GM18861 (cell line): ENCODE measurements around the gene MAGEB10.
"Not testable (repeated sequence)": the region's sequence is repeated elsewhere in the genome, so short reads cannot be mapped to it uniquely, and the experiment has no call there.

Experiments used
- ATAC-seq: cut with Tn5 transposase; IDR thresholded peaks from one replicate; pipeline ENCODE4 v1.9.1; 2021; ENCODE audit not compliant: unreplicated experiment

The MAGEB10 gene

DNA sequence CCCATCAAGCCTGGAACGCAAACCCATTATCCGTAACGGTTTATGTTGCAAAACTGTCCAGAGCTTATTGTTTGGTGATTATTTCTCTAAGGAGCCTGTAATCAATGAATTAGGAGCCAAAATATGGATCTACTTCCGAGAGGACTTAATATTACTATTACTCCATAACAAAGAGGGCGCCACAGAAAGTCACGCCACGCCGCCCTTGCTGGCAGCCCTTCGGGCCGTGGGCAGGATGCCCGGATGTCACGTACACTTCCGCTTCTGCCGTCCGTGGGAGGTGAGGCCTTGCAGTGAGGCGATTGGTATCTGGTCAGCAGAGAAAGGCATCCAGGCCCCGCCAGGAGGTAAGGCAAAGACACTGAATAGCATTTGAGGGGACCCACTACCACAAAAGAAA is at the start of gene MAGEB10:
Gene MAGEB10, plus strand, starts transcription at position 301 of the 400 bp plus-strand sequence. CDS start 13,317 bp downstream, outside the sequence.
- no peak for ATAC-seq

DNA sequence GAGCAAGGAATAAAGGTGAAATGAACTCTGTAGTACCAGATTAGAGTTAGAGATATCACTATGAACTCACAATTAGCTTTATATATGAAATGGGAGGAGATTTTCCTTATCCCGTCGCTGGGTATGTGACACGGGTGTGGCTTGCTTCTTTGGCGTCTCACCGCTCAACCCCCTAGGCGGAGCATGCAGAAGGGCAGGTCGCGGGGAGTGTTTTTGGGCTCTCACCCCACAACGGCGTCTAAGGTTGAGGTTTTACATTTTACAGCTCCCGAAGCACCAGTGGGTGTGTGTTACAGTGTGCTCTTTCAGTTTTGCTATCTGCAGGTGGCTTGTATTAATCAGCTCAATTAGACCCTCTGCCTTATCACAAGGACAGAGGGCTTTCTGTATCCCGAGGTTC is 42.1 kb upstream of the MAGEB10 start:
- ATAC-seq: no peak

GRCh38 chrX:27767387-27767786 is 40.4 kb upstream of the MAGEB10 start:
- no peak for ATAC-seq

GRCh38 chrX:27775984-27776383 is 31.8 kb upstream of the MAGEB10 start:
- ATAC-seq: no peak

DNA sequence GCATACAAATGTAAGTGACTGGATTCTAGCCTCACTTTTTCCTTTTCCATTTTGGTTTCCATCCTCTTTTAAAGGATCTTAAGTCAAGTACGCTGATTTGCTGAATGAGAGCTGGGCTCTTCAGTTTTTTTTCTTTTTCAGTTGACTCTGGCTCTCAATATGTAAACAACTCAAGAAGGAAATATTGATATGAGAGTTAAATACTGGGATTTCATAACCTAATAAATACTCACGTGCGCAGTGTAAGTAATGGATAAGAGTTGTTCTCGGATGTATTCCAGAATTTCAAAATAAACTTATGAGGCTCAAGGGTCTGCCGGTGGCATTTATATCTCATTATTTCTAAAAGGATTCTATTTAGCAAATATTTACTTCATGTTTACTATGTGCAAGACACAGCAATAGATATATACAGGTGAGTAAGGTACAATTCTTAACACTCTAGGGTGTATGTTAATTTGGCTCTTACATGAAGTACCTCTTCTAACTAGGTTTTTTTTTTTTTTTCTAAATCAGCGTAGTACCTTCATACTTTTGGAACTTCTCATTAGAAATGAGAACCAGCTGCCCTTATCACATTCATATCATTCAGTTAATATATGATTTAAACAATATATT is 11.0 kb upstream of the MAGEB10 start:
- ATAC-seq: no peak

DNA sequence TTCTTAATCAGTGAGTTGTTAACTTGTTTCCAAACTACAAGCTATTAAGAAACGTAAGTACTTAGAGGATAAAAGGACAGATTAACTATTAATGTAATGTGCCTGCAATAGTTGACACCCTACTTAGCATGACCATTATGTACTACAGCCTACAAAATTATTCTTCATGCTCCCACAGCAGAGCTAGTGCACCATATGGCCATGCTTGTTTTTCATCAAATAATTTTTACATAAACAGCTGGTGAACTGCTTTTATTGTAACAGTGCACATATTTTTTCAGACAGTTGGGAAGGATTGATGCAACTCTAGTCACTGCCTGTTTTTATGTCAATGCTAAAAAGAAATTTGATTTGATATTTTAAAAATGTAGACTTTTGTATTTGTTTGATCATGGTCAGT is 10.2 kb upstream of the MAGEB10 start:
- no peak for ATAC-seq

GRCh38 chrX:27808226-27808625 is 436 bp downstream of the MAGEB10 start:
- ATAC-seq: no peak

DNA sequence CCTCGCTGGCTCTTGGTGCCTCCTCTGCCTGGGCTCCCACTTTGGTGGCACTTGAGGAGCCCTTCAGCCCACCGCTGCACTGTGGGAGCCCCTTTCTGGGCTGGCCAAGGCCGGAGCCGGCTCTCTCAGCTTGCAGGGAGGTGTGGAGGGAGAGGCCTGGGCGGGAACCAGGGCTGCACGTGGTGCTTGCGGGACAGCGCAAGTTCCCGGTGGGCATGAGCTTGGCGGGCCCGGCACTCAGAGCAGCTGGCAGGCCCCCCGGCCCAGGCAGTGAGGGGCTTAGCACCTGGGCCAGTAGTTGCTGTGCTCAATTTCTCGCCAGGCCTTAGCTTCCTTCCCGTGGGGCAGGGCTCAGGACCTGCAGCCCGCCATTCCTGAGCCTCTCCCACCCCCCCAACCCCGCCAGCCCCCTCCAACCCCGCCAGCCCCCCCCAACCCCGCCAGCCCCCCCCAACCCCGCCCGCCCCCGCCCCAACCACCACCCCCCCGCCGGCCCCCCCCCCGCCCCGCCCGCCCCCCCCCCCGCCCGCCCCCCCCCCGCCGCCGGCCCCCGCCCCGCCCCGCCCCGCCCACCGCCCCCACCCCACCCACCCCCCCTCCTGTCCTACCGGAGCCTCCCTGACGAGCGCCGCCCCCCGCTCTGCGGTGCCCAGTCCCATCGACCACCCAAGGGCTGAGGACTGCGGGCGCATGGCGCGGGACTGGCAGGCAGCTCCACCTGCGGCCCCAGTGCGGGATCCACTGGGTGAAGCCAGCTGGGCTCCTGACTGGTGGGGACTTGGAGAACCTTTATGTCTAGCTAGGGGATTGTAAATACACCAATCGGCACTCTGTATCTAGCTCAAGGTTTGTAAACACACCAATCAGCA is 1.4 kb downstream of the MAGEB10 start:
- not testable (repeated sequence) for ATAC-seq

DNA sequence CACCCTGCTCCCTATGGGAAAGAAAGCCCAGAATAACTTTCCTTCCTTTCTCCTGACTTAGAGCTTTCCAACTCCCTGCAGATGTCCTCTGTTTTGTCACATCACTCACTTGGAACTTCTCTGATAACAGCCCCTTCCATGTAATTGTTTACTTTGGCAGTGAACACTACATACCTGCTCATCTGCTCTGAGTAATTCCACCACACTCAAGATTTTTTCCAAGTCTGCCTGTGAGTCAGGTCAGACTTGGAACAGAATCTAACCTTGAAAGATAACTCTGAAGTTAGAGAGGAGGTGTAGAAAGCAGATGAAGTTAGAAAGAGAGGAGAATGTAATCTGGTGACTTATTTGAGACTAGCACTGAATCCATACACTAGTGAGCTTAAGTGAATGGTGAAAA is 7.4 kb downstream of the MAGEB10 start:
- no peak for ATAC-seq

- no peak for ATAC-seq
Measured at GRCh38 chrX:27823812-27824211, 16.0 kb downstream of the MAGEB10 start.

GRCh38 chrX:27838185-27838584 is 30.4 kb downstream of the MAGEB10 start:
- ATAC-seq: no peak

- ATAC-seq: no peak
Measured at GRCh38 chrX:27840881-27841280, 33.1 kb downstream of the MAGEB10 start.

DNA sequence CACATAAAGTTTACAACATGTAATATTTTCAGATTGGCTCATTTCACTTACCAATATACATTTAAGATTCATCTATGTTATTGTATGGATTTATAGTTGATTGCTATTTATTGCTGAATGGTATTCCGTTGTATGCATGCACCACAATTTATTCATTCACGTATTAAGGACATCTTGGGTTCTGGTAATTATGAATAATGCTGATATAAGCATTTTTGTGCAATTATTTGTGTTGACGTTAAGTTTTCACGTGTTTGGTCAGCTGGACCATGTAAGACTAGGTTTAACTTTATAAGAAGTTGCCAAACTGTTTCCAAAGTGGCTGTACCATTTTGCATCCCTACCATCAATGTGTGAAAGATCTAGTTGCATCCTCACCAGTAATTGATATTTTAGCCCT is 35.1 kb downstream of the MAGEB10 start:
- ATAC-seq: no peak

GRCh38 chrX:27860337-27860736 is 52.5 kb downstream of the MAGEB10 start:
- no peak for ATAC-seq

- ATAC-seq: no peak
Measured at GRCh38 chrX:27863809-27864208, 56.0 kb downstream of the MAGEB10 start.
